Mesenchymal stem cell (in vitro differentiated cells and primary cell): Measurements from ENCODE around the gene ZNF641.

Experiments
- DNase-seq: peaks from one replicate; pipeline ENCODE4 v3.0.0-alpha.2; 2013
- H2AFZ ChIP-seq: one replicate; pipeline ENCODE4 v1.6.1; 2013; ENCODE audit warnings: low read depth, mild to moderate bottlenecking, control low read depth, inconsistent platforms, low read length, moderate library complexity
- H2AK5ac ChIP-seq: 2 replicates; pipeline ENCODE4 v1.6.1; 2013; ENCODE audit warnings: low read length, moderate library complexity, mild to moderate bottlenecking, inconsistent platforms; ENCODE audit not compliant: severe bottlenecking
- H2BK120ac ChIP-seq: one replicate; pipeline ENCODE4 v1.6.1; 2013; ENCODE audit warnings: low read depth, mild to moderate bottlenecking, inconsistent platforms, low read length, moderate library complexity
- H2BK12ac ChIP-seq, 2 experiments: one replicate each; pipeline ENCODE4 v1.6.1; 2013; ENCODE audit warnings: inconsistent platforms in 2 of 2, low read length in 2 of 2, mild to moderate bottlenecking in 2 of 2, moderate library complexity in 2 of 2, control low read depth in 1 of 2
- H2BK15ac ChIP-seq: one replicate; pipeline ENCODE4 v1.6.1; 2013; ENCODE audit warnings: mild to moderate bottlenecking, low read depth, inconsistent platforms; ENCODE audit not compliant: poor library complexity, severe bottlenecking
- H2BK5ac ChIP-seq: 2 replicates; pipeline ENCODE4 v1.6.1; 2013; ENCODE audit warnings: low read depth, mild to moderate bottlenecking, low read length, control low read depth, inconsistent platforms; ENCODE audit not compliant: poor library complexity, severe bottlenecking
- H3K14ac ChIP-seq, 2 experiments: one replicate each; pipeline ENCODE4 v1.6.1; 2013; ENCODE audit warnings: inconsistent platforms in 2 of 2, low read length in 2 of 2, control low read depth in 1 of 2, mild to moderate bottlenecking in 1 of 2, moderate library complexity in 1 of 2
- H3K18ac ChIP-seq, 2 experiments: one replicate each; pipeline ENCODE4 v1.6.1; 2013; ENCODE audit warnings: inconsistent platforms in 2 of 2, low read length in 2 of 2, control low read depth in 1 of 2, low read depth in 1 of 2, mild to moderate bottlenecking in 1 of 2
- H3K23ac ChIP-seq, 2 experiments: one replicate each; pipeline ENCODE4 v1.6.1; 2013; ENCODE audit warnings: inconsistent platforms in 2 of 2, low read length in 2 of 2, mild to moderate bottlenecking in 2 of 2, moderate library complexity in 2 of 2, control low read depth in 1 of 2
- H3K27ac ChIP-seq: 2 replicates; pipeline ENCODE4 v1.5.1; 2013; ENCODE audit warnings: mild to moderate bottlenecking, moderate library complexity, low read length, control low read depth, inconsistent platforms; ENCODE audit not compliant: poor library complexity, severe bottlenecking
- H3K27me3 ChIP-seq, 2 experiments: 2 replicates each; pipeline versions ENCODE4 v1.6.1 to v1.7.0; 2013; ENCODE audit warnings: low read length in 2 of 2, mild to moderate bottlenecking in 2 of 2, moderate library complexity in 2 of 2, control low read depth in 1 of 2, inconsistent platforms in 1 of 2; ENCODE audit not compliant: control insufficient read depth in 1 of 2, insufficient read depth in 1 of 2
- H3K36me3 ChIP-seq, 2 experiments: 2 replicates each; pipeline versions ENCODE4 v1.6.1 to v1.7.0; 2013; ENCODE audit warnings: low read length in 2 of 2, control low read depth in 1 of 2, inconsistent platforms in 1 of 2, low read depth in 1 of 2, mild to moderate bottlenecking in 1 of 2; ENCODE audit not compliant: insufficient read depth in 2 of 2, control insufficient read depth in 1 of 2
- H3K4ac ChIP-seq, 2 experiments: one replicate each; pipeline ENCODE4 v1.6.1; 2013; ENCODE audit warnings: inconsistent platforms in 2 of 2, low read length in 2 of 2, mild to moderate bottlenecking in 2 of 2, moderate library complexity in 2 of 2, control low read depth in 1 of 2, low read depth in 1 of 2
- H3K4me1 ChIP-seq: 2 replicates; pipeline ENCODE4 v1.6.1; 2013; ENCODE audit warnings: low read depth, low read length, control low read depth; ENCODE audit not compliant: control insufficient read depth, insufficient read depth
- H3K4me2 ChIP-seq: 2 replicates; pipeline ENCODE4 v1.6.1; 2013; ENCODE audit warnings: low read length, mild to moderate bottlenecking, inconsistent platforms; ENCODE audit not compliant: poor library complexity, severe bottlenecking
- H3K4me3 ChIP-seq, 2 experiments: 2 replicates each; pipeline versions ENCODE4 v1.5.1 to v1.7.0; 2013; ENCODE audit warnings: low read length in 2 of 2, mild to moderate bottlenecking in 2 of 2, control low read depth in 1 of 2, low read depth in 1 of 2; ENCODE audit not compliant: insufficient read depth in 1 of 2
- H3K79me1 ChIP-seq: replicated peaks from 2 replicates; pipeline ENCODE4 v1.6.1; 2013; ENCODE audit warnings: mild to moderate bottlenecking, control low read depth, low read length, inconsistent platforms; ENCODE audit not compliant: poor library complexity, severe bottlenecking
- H3K9ac ChIP-seq: 2 replicates; pipeline ENCODE4 v1.7.0; 2013; ENCODE audit warnings: mild to moderate bottlenecking, low read length, moderate library complexity
- H3K9me3 ChIP-seq: 2 replicates; pipeline ENCODE4 v1.7.0; 2013; ENCODE audit warnings: mild to moderate bottlenecking, low read length; ENCODE audit not compliant: control insufficient read depth
- H4K8ac ChIP-seq: one replicate; pipeline ENCODE4 v1.6.1; 2013; ENCODE audit warnings: inconsistent platforms, mild to moderate bottlenecking, low read length, moderate library complexity
- H4K91ac ChIP-seq: one replicate; pipeline ENCODE4 v1.6.1; 2013; ENCODE audit warnings: mild to moderate bottlenecking, low read length, inconsistent platforms
- WGBS: methylation state at CpG from one replicate; pipeline ENCODE4 v1.1.7; 2013; ENCODE audit warnings: mixed read lengths; 5-methylcytosine and 5-hydroxymethylcytosine counted together

The ZNF641 gene

GRCh38 chr12:48388460-48388859 lies 37.7 kb upstream of the ZNF641 start:
- no peak overlapping the region for H4K91ac ChIP-seq
- no peak overlapping the region for H3K4me2 ChIP-seq
- no peak overlapping the region for H2BK12ac ChIP-seq
- no peak overlapping the region for H3K23ac ChIP-seq
- H2AK5ac ChIP-seq = no peak overlapping the region
- no peak overlapping the region for H3K18ac ChIP-seq
- H3K14ac ChIP-seq = no peak overlapping the region
- WGBS = 92% methylated on average over 1 of the region's 1 CpG
- H3K79me1 ChIP-seq = no peaks in the 10 kb centered on the region
- no peak overlapping the region for H2AFZ ChIP-seq
- DNase-seq = no peak
- peak overlapping the region in 1 of 2 experiments; percentile 67 for H3K4me3 ChIP-seq
- H3K27ac ChIP-seq = no peak overlapping the region
- H3K4me1 ChIP-seq = no peaks in the 10 kb centered on the region
- H3K4ac ChIP-seq = no peak overlapping the region
- H3K27me3 ChIP-seq = peaks cover 0 to 10% of the 10 kb centered on the region in 2 experiments
- H3K9ac ChIP-seq = peak overlapping the region; percentile 69
- H3K36me3 ChIP-seq = no peaks in the 10 kb centered on the region
- no peak overlapping the region for H4K8ac ChIP-seq
- no peak overlapping the region for H2BK5ac ChIP-seq
- no peak overlapping the region for H2BK120ac ChIP-seq
- no peak overlapping the region for H2BK15ac ChIP-seq
- no peaks in the 10 kb centered on the region for H3K9me3 ChIP-seq

DNA sequence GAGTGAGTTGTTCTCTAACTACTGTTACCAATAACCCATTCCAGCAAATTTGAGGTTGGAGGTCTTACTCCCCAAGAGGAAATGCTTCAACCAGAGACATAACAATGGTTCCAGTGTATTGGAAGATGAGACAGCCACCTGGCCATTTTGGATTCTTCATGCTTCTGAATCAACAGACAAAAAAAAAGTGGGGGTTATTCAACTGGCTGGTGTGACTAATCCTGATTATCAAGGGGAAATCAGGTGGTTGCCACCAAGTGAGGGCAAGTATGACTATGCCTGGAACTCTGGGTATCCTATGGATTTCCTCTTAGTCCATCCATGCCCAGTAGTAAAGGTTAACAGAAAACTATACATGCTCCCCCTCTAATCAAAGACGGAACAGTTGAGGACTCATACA lies 29.9 kb upstream of the ZNF641 start:
- no peak overlapping the region for H2BK12ac ChIP-seq
- no peak overlapping the region for H3K14ac ChIP-seq
- no peaks in the 10 kb centered on the region for H3K79me1 ChIP-seq
- no peak overlapping the region for H3K4me2 ChIP-seq
- H3K4me1 ChIP-seq = no peaks in the 10 kb centered on the region
- no peak overlapping the region for H3K23ac ChIP-seq
- H2AK5ac ChIP-seq = no peak overlapping the region
- no peak overlapping the region for H2BK15ac ChIP-seq
- H3K36me3 ChIP-seq = no peaks in the 10 kb centered on the region
- no peak overlapping the region for H2BK120ac ChIP-seq
- H4K91ac ChIP-seq = no peak overlapping the region
- no peak overlapping the region for H2AFZ ChIP-seq
- no peak overlapping the region for H3K18ac ChIP-seq
- no peaks in the 10 kb centered on the region for H3K9me3 ChIP-seq
- no peak overlapping the region for H3K4me3 ChIP-seq
- 94% methylated on average over 1 of the region's 1 CpG for WGBS
- H2BK5ac ChIP-seq = no peak overlapping the region
- no peak overlapping the region for H3K9ac ChIP-seq
- DNase-seq = no peak
- peaks cover 0 to 14% of the 10 kb centered on the region in 2 experiments for H3K27me3 ChIP-seq
- no peak overlapping the region for H3K4ac ChIP-seq
- no peak overlapping the region for H4K8ac ChIP-seq
- no peak overlapping the region for H3K27ac ChIP-seq

DNA sequence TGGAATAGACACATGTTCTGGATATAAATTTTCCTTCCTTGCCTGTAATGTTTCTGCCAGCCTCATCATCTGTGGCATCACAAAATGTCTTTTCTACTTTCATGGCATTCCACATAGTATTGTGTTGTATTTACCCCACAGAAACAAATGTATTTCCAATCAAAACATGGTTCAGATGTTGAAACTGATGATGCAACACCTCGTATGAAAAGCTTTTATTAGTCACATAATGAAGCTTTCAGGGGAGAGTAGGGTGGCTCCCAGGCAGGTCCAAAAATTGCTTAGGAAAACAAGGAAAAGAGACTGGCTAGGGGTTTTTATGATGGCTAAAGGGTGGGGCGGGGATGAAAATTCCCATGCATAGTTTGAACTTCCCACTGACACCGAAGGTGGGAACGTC lies 29.1 kb upstream of the ZNF641 start:
- H4K91ac ChIP-seq = no peak overlapping the region
- no peak overlapping the region for H3K14ac ChIP-seq
- no peak overlapping the region for H2BK12ac ChIP-seq
- H3K27me3 ChIP-seq = peaks cover 0 to 14% of the 10 kb centered on the region in 2 experiments
- H2BK15ac ChIP-seq = no peak overlapping the region
- no peak for DNase-seq
- WGBS = 67% methylated on average over 3 of the region's 4 CpGs
- no peak overlapping the region for H2BK120ac ChIP-seq
- H2AK5ac ChIP-seq = no peak overlapping the region
- no peaks in the 10 kb centered on the region for H3K79me1 ChIP-seq
- H4K8ac ChIP-seq = no peak overlapping the region
- H3K4me2 ChIP-seq = no peak overlapping the region
- no peaks in the 10 kb centered on the region for H3K9me3 ChIP-seq
- no peak overlapping the region for H3K4me3 ChIP-seq
- no peak overlapping the region for H3K4ac ChIP-seq
- no peak overlapping the region for H2BK5ac ChIP-seq
- no peak overlapping the region for H2AFZ ChIP-seq
- no peaks in the 10 kb centered on the region for H3K36me3 ChIP-seq
- no peak overlapping the region for H3K18ac ChIP-seq
- H3K9ac ChIP-seq = no peak overlapping the region
- no peaks in the 10 kb centered on the region for H3K4me1 ChIP-seq
- H3K23ac ChIP-seq = no peak overlapping the region
- H3K27ac ChIP-seq = no peak overlapping the region

DNA sequence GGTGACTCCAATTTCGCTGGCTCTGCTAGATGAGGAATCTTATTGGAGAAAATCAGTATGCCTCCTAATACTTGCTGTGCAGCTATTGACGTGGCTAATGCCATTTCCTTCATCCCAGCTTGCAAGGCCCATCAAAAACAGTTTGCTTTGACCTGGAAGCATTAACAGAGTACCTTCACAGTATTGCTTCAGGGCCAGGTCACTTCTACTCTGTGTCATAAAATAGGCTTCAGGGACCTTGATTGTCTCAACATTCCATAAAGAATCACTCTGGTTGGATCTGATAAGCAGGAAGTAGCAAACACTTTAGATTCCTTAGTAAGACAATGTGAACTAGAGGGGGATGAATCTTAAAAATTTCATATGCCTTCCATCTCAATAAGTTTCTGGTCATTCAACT lies 26.9 kb upstream of the ZNF641 start:
- H4K8ac ChIP-seq = no peak overlapping the region

More for the DNA sequence above, 26.9 kb upstream of the ZNF641 start:
- H3K4me2 ChIP-seq = no peak overlapping the region
- no peak overlapping the region for H3K27ac ChIP-seq
- H2AFZ ChIP-seq = no peak overlapping the region
- H3K79me1 ChIP-seq = no peaks in the 10 kb centered on the region
- DNase-seq = no peak
- H3K4me1 ChIP-seq = no peaks in the 10 kb centered on the region
- H3K9me3 ChIP-seq = no peaks in the 10 kb centered on the region
- WGBS = 26% methylated on average over 2 of the region's 2 CpGs
- peaks cover 0 to 14% of the 10 kb centered on the region in 2 experiments for H3K27me3 ChIP-seq
- no peak overlapping the region for H3K4ac ChIP-seq
- H3K23ac ChIP-seq = no peak overlapping the region
- no peak overlapping the region for H3K18ac ChIP-seq
- no peak overlapping the region for H3K4me3 ChIP-seq
- no peak overlapping the region for H2BK5ac ChIP-seq
- no peaks in the 10 kb centered on the region for H3K36me3 ChIP-seq
- no peak overlapping the region for H2AK5ac ChIP-seq
- H3K9ac ChIP-seq = no peak overlapping the region
- H2BK15ac ChIP-seq = no peak overlapping the region
- H2BK12ac ChIP-seq = no peak overlapping the region
- H4K91ac ChIP-seq = no peak overlapping the region
- no peak overlapping the region for H2BK120ac ChIP-seq
- H3K14ac ChIP-seq = no peak overlapping the region
